Lower leg skin (tissue), 3 donors: Measurements from ENCODE around the gene CASP3.

Source experiments
- POLR2A ChIP-seq, 2 donors: fragments of 450-650 bp; IDR thresholded peaks; one replicate each; pipeline ENCODE4 v1.6.1; 2016 to 2017; ENCODE audit warnings: antibody characterized with exemption in 2 of 2, mild to moderate bottlenecking in 1 of 2, moderate library complexity in 1 of 2
- TF ChIP-seq, protein P1 (sequence below), 3 donors: fragments of 450-650 bp; IDR thresholded peaks; one replicate each; pipeline ENCODE4 v1.5.1; 2016; ENCODE audit warnings: antibody characterized with exemption in 3 of 3, mild to moderate bottlenecking in 3 of 3, moderate library complexity in 2 of 3

- TF ChIP-seq, protein P1, sequence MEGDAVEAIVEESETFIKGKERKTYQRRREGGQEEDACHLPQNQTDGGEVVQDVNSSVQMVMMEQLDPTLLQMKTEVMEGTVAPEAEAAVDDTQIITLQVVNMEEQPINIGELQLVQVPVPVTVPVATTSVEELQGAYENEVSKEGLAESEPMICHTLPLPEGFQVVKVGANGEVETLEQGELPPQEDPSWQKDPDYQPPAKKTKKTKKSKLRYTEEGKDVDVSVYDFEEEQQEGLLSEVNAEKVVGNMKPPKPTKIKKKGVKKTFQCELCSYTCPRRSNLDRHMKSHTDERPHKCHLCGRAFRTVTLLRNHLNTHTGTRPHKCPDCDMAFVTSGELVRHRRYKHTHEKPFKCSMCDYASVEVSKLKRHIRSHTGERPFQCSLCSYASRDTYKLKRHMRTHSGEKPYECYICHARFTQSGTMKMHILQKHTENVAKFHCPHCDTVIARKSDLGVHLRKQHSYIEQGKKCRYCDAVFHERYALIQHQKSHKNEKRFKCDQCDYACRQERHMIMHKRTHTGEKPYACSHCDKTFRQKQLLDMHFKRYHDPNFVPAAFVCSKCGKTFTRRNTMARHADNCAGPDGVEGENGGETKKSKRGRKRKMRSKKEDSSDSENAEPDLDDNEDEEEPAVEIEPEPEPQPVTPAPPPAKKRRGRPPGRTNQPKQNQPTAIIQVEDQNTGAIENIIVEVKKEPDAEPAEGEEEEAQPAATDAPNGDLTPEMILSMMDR (IDR thresholded peaks at IDR 0.05) = no peak
- no peak for TF ChIP-seq POLR2A (IDR thresholded peaks at IDR 0.05)
Measured at GRCh38 chr4:184636897-184637296, 12.3 kb downstream of the CASP3 start.
